Left ventricle myocardium superior (tissue), 1 donor: Measurements from ENCODE around the gene SPINK1. TPM values are rescaled to one million over a fixed set of nuclear protein-coding genes. Genes with fewer than 3 reads are reported as not detected.

Experiments
- ATAC-seq: fragments of 200-7000 bp; cut with Tn5 transposase; one replicate; pipeline ENCODE4 v1.9.1; 2020; ENCODE audit warnings: mild to moderate bottlenecking, moderate library complexity
- DNase-seq: peaks from one replicate; pipeline ENCODE4 v3.0.0-alpha.2; 2020
- intact Hi-C: fragments of 100-400 bp; cut with micrococcal nuclease; formaldehyde crosslinking; loops from one replicate; pipeline ENCODE4 v1.11.0; 2022
- total RNA-seq: library from RNA; stranded (reverse); fragmentation: NEBNext Ultra II Directional; extraction: Animal tissue kit (Norgen Biotek cat#: 25700); gene quantifications from one replicate; pipeline ENCODE4 v1.2.1, GENCODE V29; 2021
- donor health status: DM: no; HTN: yes; CAD: no; lungs with severe emphysema.

The SPINK1 gene
- total RNA-seq, 1 donor from 2014 or later: not detected

DNA sequence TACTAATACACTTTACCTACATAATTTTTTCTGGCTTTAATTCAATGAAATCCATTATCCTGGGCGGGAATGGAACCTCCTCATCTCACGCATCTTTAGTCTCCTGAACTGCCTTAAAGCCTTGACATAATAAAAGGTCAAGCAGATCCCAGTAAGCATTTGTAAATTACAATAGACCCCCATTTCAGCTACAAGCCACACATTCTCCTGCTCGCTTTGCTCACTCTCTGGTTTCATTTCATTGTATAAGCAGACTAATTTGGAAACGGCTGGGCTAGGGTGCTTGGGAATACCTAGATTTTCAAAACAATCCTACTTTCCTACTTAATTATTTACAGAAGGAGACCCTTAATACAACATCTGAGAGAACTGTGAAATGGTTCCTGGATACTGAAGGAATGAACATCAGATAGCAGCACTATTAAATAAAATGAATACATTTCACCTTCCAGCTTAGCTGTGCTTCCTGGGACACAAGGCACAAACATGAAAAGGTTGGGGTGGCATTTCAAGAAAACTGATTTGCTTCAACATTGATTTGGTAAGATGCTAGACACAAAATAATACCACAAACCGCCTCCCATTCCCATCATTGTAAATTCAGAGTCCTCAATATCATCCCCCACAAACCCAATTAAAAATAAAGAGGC, 50.4 kb downstream of the SPINK1 start:
- DNase-seq (no peak), ATAC-seq (no peak)
- intact Hi-C loops: no loop called here

DNA sequence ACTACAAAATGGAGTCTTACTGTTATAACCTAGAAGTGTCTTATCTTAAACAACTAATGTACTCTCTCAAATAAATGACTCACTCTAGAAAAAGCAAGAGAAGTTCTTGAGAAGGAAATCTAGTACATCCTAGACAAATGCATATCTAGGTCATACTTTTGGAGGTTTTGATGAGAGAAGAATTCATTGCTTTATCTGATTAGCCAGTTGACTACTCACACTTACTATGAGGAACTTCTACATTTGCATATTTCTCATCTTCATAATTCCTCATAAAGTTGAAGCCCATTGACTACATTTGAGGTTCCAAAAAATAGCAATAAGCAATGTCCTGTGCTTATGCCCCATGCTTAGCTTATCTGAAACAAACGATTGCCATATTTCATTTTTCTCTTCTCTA, 51.8 kb downstream of the SPINK1 start:
- DNase-seq (no peak), ATAC-seq (no peak)
- intact Hi-C loops: no loop called here

DNA sequence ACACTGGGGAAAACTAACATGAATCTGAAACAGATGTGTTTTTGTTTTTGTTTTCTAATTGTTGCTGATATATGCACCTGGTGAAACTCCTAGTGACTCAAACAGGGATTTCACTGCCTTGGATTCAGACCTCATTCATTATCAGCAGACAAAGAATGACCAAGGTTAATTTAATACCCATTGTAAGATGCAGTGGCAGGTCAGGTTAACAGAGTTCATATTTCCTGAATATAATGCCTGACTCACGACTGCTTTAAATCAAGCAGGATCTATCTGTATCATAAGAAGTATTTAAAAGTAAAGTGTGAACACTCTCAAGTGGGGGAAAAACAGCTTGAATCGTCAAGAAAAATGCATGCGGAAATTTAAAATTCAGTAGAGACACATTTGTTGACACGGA, 54.5 kb downstream of the SPINK1 start:
- ATAC-seq (no peak), DNase-seq (no peak)
- intact Hi-C loops: no loop called here

Other genes with a start within 250 kb of the SPINK1 start
- 0.50 TPM for gene JAKMIP2, start 48.9 kb downstream of the SPINK1 start, total RNA-seq
- not detected for gene SCGB3A2, start 47.0 kb upstream of the SPINK1 start, total RNA-seq
- 2.8 TPM for gene C5orf46, start 74.9 kb upstream of the SPINK1 start, total RNA-seq
- gene SPINK5, start 232.3 kb upstream of the SPINK1 start, total RNA-seq: 0.22 TPM